CD4-positive, alpha-beta T cell (primary cell): ENCODE data around the gene TNS1. TPM values are rescaled to one million over a fixed set of nuclear protein-coding genes. Genes with fewer than 3 reads are reported as not detected.
"Not testable (repeated sequence)": the region's sequence is repeated elsewhere in the genome, so short reads cannot be mapped to it uniquely, and the experiment has no call there.

Source experiments
- ATAC-seq: fragments of 200-7000 bp; cut with Tn5 transposase; one replicate; pipeline ENCODE4 v1.10.0; 2022; ENCODE audit warnings: mild to moderate bottlenecking; ENCODE audit not compliant: poor library complexity
- CTCF ChIA-PET: fragments of 350-600 bp; sonication (Branson Sonifier 250); formaldehyde crosslinking; loops from one replicate; lab custom pipeline; 2021; ENCODE audit warnings: antibody characterized with exemption, inconsistent platforms; lab: Charles Lee
- POLR2A ChIA-PET: fragments of 350-600 bp; sonication (Branson Sonifier 250); formaldehyde crosslinking; loops from one replicate; lab custom pipeline; 2021; ENCODE audit warnings: antibody characterized with exemption, inconsistent platforms; lab: Charles Lee
- DNase-seq, 14 experiments: peaks; one replicate each; pipeline ENCODE4 v3.0.0-alpha.2; 2013 to 2020; ENCODE audit warnings: mixed read lengths in 2 of 14
- H3K27ac ChIP-seq, 2 donors: one replicate each; pipeline versions ENCODE4 v1.5.1 to v1.7.0; 2013; ENCODE audit warnings: low read length in 2 of 2, low read depth in 1 of 2, mild to moderate bottlenecking in 1 of 2
- H3K27me3 ChIP-seq, 2 experiments: 1 replicate in 1 of 2; 2 replicates in 1 of 2; pipeline versions ENCODE4 v1.6.1 to v1.7.0; 2013; ENCODE audit warnings: low read length in 2 of 2, control low read depth in 1 of 2, mild to moderate bottlenecking in 1 of 2, moderate library complexity in 1 of 2; ENCODE audit not compliant: insufficient read depth in 2 of 2, control insufficient read depth in 1 of 2
- H3K36me3 ChIP-seq: one replicate; pipeline ENCODE4 v1.6.1; 2013; ENCODE audit warnings: low read length, control low read depth; ENCODE audit not compliant: insufficient read depth
- H3K4me1 ChIP-seq: one replicate; pipeline ENCODE4 v1.6.1; 2013; ENCODE audit warnings: low read length, control low read depth; ENCODE audit not compliant: insufficient read depth
- H3K4me3 ChIP-seq: one replicate; pipeline ENCODE4 v1.5.1; 2013; ENCODE audit warnings: mild to moderate bottlenecking, low read length, moderate library complexity
- H3K9me3 ChIP-seq, 2 experiments: 1 replicate in 1 of 2; 2 replicates in 1 of 2; pipeline versions ENCODE4 v1.6.1 to v1.7.0; 2013; ENCODE audit warnings: low read length in 2 of 2, mild to moderate bottlenecking in 2 of 2, control low read depth in 1 of 2, moderate library complexity in 1 of 2; ENCODE audit not compliant: control insufficient read depth in 1 of 2, insufficient read depth in 1 of 2
- H3K27ac Mint-ChIP-seq: one replicate; pipeline ENCODE4 v1.8.0; 2020; ENCODE audit warnings: mixed read lengths
- H3K27me3 Mint-ChIP-seq: one replicate; pipeline ENCODE4 v1.8.0; 2021; ENCODE audit warnings: mixed read lengths
- H3K36me3 Mint-ChIP-seq: one replicate; pipeline ENCODE4 v1.8.0; 2021; ENCODE audit warnings: low read depth, mixed read lengths
- H3K4me1 Mint-ChIP-seq: one replicate; pipeline ENCODE4 v1.8.0; 2021; ENCODE audit warnings: low read depth, mixed read lengths
- H3K4me3 Mint-ChIP-seq: one replicate; pipeline ENCODE4 v1.8.0; 2020; ENCODE audit warnings: mild to moderate bottlenecking, mixed read lengths
- H3K9me3 Mint-ChIP-seq: one replicate; pipeline ENCODE4 v1.8.0; 2020; ENCODE audit warnings: mixed read lengths
- intact Hi-C, 2 experiments: fragments of 100-400 bp; cut with DNase I in 1 of 2; cut with micrococcal nuclease in 1 of 2; formaldehyde crosslinking; loops; one replicate each; pipeline versions ENCODE4 v1.15.1 to v1.9.0; 2023 to 2025; cut with DNase I, micrococcal nuclease
- total RNA-seq, 174 experiments: library from RNA in 2 of 174; stranded (reverse) in 2 of 174; gene quantifications; one replicate each; pipeline ENCODE4 v1.2.3 and lab custom pipeline; 2021 to 2026
- TF ChIP-seq, protein P1 (sequence below): fragments of 200-600 bp; IDR thresholded peaks from one replicate; pipeline ENCODE4 v1.8.0; 2022; ENCODE audit warnings: antibody characterized with exemption, mild to moderate bottlenecking

The TNS1 gene
- total RNA-seq, 2 experiments from 2014 or later = 0.25 to 0.34 TPM

GRCh38 chr2:217788669-217789002 is 214.2 kb downstream of the TNS1 start:
- ChIA-PET CTCF (interaction anchor here (1.1 to 1.8 kb wide), 4 partner anchors 9 to 246 kb away, joined by 4 to 11 read pairs (median 6); no protein-coding TSS in a partner anchor), POLR2A (interaction anchor here (0.8 kb wide), 1 partner anchor 10 kb away, joined by 3 read pairs; no protein-coding TSS in a partner anchor)
- DNase-seq (no peak), ATAC-seq (no peak)
- Mint-ChIP-seq H3K9me3 (peaks cover 2% of the 10 kb centered on the region), H3K27ac (no peak overlapping the region), H3K36me3 (no peaks in the 10 kb centered on the region), H3K4me1 (peaks cover 21% of the 10 kb centered on the region), H3K4me3 (peak overlapping the region; percentile 82), H3K27me3 (no peaks in the 10 kb centered on the region)
- no peaks in the 10 kb centered on the region for H3K9me3 ChIP-seq
- H3K4me3 ChIP-seq = no peak overlapping the region
- H3K27me3 ChIP-seq = no peaks in the 10 kb centered on the region
- no peak overlapping the region for H3K27ac ChIP-seq
- intact Hi-C loops = loop anchor here (1.0 to 2.0 kb wide), 4 partner anchors 98 to 280 kb away; no protein-coding TSS in a partner anchor
- peaks cover 30% of the 10 kb centered on the region for H3K4me1 ChIP-seq
- TF ChIP-seq, protein P1, sequence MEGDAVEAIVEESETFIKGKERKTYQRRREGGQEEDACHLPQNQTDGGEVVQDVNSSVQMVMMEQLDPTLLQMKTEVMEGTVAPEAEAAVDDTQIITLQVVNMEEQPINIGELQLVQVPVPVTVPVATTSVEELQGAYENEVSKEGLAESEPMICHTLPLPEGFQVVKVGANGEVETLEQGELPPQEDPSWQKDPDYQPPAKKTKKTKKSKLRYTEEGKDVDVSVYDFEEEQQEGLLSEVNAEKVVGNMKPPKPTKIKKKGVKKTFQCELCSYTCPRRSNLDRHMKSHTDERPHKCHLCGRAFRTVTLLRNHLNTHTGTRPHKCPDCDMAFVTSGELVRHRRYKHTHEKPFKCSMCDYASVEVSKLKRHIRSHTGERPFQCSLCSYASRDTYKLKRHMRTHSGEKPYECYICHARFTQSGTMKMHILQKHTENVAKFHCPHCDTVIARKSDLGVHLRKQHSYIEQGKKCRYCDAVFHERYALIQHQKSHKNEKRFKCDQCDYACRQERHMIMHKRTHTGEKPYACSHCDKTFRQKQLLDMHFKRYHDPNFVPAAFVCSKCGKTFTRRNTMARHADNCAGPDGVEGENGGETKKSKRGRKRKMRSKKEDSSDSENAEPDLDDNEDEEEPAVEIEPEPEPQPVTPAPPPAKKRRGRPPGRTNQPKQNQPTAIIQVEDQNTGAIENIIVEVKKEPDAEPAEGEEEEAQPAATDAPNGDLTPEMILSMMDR = no peak
- no peaks in the 10 kb centered on the region for H3K36me3 ChIP-seq

DNA sequence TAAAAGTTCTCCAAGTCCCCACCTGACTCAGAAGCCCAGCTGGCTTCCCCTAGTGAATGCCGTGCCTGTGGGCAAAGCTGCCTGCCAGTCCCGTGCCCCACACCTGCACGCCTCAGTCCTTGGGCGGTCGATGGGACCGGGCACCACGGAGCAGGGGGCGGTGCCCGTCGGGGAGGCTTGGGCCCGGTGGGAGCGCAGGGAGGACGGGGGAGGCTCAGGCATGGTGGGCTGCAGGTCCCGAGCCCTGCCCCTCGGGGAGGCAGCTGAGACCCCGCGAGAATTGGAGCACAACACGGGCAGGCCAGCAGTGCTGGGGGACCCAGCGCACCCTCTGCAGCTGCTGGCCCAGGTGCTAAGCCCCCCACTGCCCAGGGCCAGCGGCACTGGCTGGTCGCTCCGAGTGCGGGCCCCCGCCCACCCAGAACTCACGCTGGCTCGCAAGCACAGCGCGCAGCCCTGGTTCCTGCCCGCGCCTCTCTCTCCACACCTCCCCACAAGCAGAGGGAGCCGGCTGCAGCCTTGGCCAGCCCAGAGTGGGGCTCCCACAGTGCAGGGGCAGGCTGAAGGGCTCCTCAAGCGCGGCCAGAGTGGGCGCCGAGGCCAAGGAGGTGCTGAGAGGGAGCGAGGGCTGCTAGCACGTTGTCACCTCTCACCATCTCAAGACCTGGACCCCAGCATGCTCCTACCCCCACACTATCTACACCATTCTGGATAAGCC is 215.5 kb downstream of the TNS1 start:
- Histone ChIP-seq H3K9me3 (peaks cover 0 to 9% of the 10 kb centered on the region in 2 experiments), H3K4me3 (no peak overlapping the region), H3K27me3 (no peaks in the 10 kb centered on the region), H3K4me1 (peaks cover 30% of the 10 kb centered on the region), H3K36me3 (no peaks in the 10 kb centered on the region), H3K27ac (no peak overlapping the region)
- no peaks in the 10 kb centered on the region for H3K27me3 Mint-ChIP-seq
- TF ChIP-seq, protein P1 = no peak
- DNase-seq = no peak
- intact Hi-C loops = no loop called here
- H3K4me3 Mint-ChIP-seq = no peak overlapping the region
- no peak overlapping the region for H3K27ac Mint-ChIP-seq
- ChIA-PET CTCF (no interaction called here), POLR2A (no interaction called here)
- peaks cover 4% of the 10 kb centered on the region for H3K36me3 Mint-ChIP-seq
- peaks cover 7% of the 10 kb centered on the region for H3K9me3 Mint-ChIP-seq
- peaks cover 21% of the 10 kb centered on the region for H3K4me1 Mint-ChIP-seq
- ATAC-seq = no peak

GRCh38 chr2:217786560-217786959 is 216.2 kb downstream of the TNS1 start:
- H3K27ac ChIP-seq, H3K9me3 Mint-ChIP-seq, H3K27ac Mint-ChIP-seq, H3K4me3 ChIP-seq, POLR2A ChIA-PET, H3K36me3 ChIP-seq, H3K27me3 ChIP-seq, ATAC-seq, H3K4me3 Mint-ChIP-seq, intact Hi-C loops, H3K36me3 Mint-ChIP-seq, DNase-seq, H3K9me3 ChIP-seq, H3K27me3 Mint-ChIP-seq: not testable (repeated sequence)
- H3K4me1 Mint-ChIP-seq = peaks cover 22% of the 10 kb centered on the region
- CTCF ChIA-PET = interaction anchor here (1.0 to 1.3 kb wide), 2 partner anchors 11 to 100 kb away, joined by 3 to 4 read pairs; no protein-coding TSS in a partner anchor
- H3K4me1 ChIP-seq = peaks cover 30% of the 10 kb centered on the region
